Right cardiac atrium (tissue), 5 donors: ENCODE measurements around the gene PIGL. TPM values are rescaled to one million over a fixed set of nuclear protein-coding genes. Genes with fewer than 3 reads are reported as not detected.
A peak's percentile ranks its signal among the peaks of the same experiment; 100 is the strongest.
"Not testable (repeated sequence)": the region's sequence is repeated elsewhere in the genome, so short reads cannot be mapped to it uniquely, and the experiment has no call there.

Experiments used
- ATAC-seq, 2 donors: fragments of 200-7000 bp; cut with Tn5 transposase; one replicate each; pipeline versions ENCODE4 v1.8.0 to v1.9.1; 2020; ENCODE audit warnings: moderate library complexity in 2 of 2, mild to moderate bottlenecking in 1 of 2
- DNase-seq, 3 donors: peaks; one replicate each; pipeline ENCODE4 v3.0.0-alpha.2; 2020
- H3K27ac ChIP-seq: one replicate; pipeline ENCODE4 v1.5.1; 2013; ENCODE audit warnings: mild to moderate bottlenecking, low read length, control low read depth, moderate library complexity
- H3K27me3 ChIP-seq: one replicate; pipeline ENCODE4 v1.6.1; 2013; ENCODE audit not compliant: control insufficient read depth, insufficient read depth
- H3K4me1 ChIP-seq: one replicate; pipeline ENCODE4 v1.6.1; 2013; ENCODE audit warnings: low read length; ENCODE audit not compliant: control insufficient read depth, insufficient read depth
- H3K4me3 ChIP-seq: one replicate; pipeline ENCODE4 v1.5.1; 2013; ENCODE audit warnings: low read length, control low read depth
- H3K9me3 ChIP-seq: one replicate; pipeline ENCODE4 v1.6.1; 2013; ENCODE audit warnings: low read length; ENCODE audit not compliant: control insufficient read depth
- WGBS: extraction: QIAGEN DNeasy Blood & Tissue Kit; methylation state at CpG from one replicate; pipeline ENCODE4 v1.1.7; 2013; 5-methylcytosine and 5-hydroxymethylcytosine counted together
- intact Hi-C, 4 donors: fragments of 100-400 bp; cut with DNase I; formaldehyde crosslinking; loops; one replicate each; pipeline versions ENCODE4 v1.11.0 to v1.14.0; 2022 to 2023
- polyA plus RNA-seq: library from polyadenylated mRNA; stranded (reverse); fragments of 200-250 nt; gene quantifications from one replicate; pipeline ENCODE4 v1.2.3, GENCODE V29; 2013
- total RNA-seq, 4 donors: library from RNA; stranded (reverse); fragmentation: NEBNext Ultra II Directional; extraction: Animal tissue kit (Norgen Biotek cat#: 25700); gene quantifications; one replicate each; pipeline ENCODE4 v1.2.1, GENCODE V29; 2021
- donor health status: healthy with polysubstance abuse.
- donor health status: DM: no; HTN: yes; CAD: no.
- donor health status: DM: no; HTN: no; CAD: no.
- donor health status: DM: no; HTN: yes; CAD: no; lungs with severe emphysema.
- donor health status: DM: yes; HTN: yes; CAD: no.

The PIGL gene
- total and polyA plus RNA-seq, 5 donors: 9.6 to 16.7 (median 11.6) TPM

- Histone ChIP-seq H3K4me1 (no peaks in the 10 kb centered on the region), H3K9me3 (no peaks in the 10 kb centered on the region), H3K27ac (no peak overlapping the region), H3K27me3 (no peaks in the 10 kb centered on the region), H3K4me3 (no peak overlapping the region)
- DNase-seq: no peak
- 96% methylated on average over 2 of the region's 2 CpGs for WGBS
- ATAC-seq: no peak
- intact Hi-C loops: no loop called here
Measured at GRCh38 chr17:16294560-16294959, 77.5 kb downstream of the PIGL start.

- intact Hi-C loops, H3K4me1 ChIP-seq, H3K4me3 ChIP-seq, H3K27me3 ChIP-seq, ATAC-seq, H3K27ac ChIP-seq, DNase-seq, H3K9me3 ChIP-seq: not testable (repeated sequence)
- WGBS: 97% methylated on average over 3 of the region's 3 CpGs
Measured at GRCh38 chr17:16296072-16296471, 79.1 kb downstream of the PIGL start.

GRCh38 chr17:16297367-16298139 lies 80.5 kb downstream of the PIGL start:
- Histone ChIP-seq H3K4me1 (no peaks in the 10 kb centered on the region), H3K4me3 (no peak overlapping the region), H3K9me3 (no peaks in the 10 kb centered on the region), H3K27ac (no peak overlapping the region), H3K27me3 (no peaks in the 10 kb centered on the region)
- intact Hi-C loops: no loop called here
- ATAC-seq (no peak), DNase-seq (no peak)
- 78% methylated on average over 11 of the region's 11 CpGs for WGBS

GRCh38 chr17:16298140-16298662 lies 81.2 kb downstream of the PIGL start:
- intact Hi-C loops: no loop called here
- no peak overlapping the region for H3K27ac ChIP-seq
- WGBS: 81% methylated on average over 1 of the region's 1 CpG
- DNase-seq (no peak), ATAC-seq (no peak)
- no peaks in the 10 kb centered on the region for H3K27me3 ChIP-seq
- H3K4me1 ChIP-seq: no peaks in the 10 kb centered on the region
- no peaks in the 10 kb centered on the region for H3K9me3 ChIP-seq
- H3K4me3 ChIP-seq: no peak overlapping the region

- ATAC-seq (no peak), DNase-seq (no peak)
- H3K4me3 ChIP-seq: no peak overlapping the region
- H3K9me3 ChIP-seq: no peaks in the 10 kb centered on the region
- intact Hi-C loops: no loop called here
- H3K27ac ChIP-seq: no peak overlapping the region
- no peaks in the 10 kb centered on the region for H3K27me3 ChIP-seq
- 91% methylated on average over 3 of the region's 3 CpGs for WGBS
- H3K4me1 ChIP-seq: no peaks in the 10 kb centered on the region
Measured at GRCh38 chr17:16300554-16300953, 83.5 kb downstream of the PIGL start.

- intact Hi-C loops: no loop called here
- no peaks in the 10 kb centered on the region for H3K4me1 ChIP-seq
- no peak for DNase-seq
- H3K9me3 ChIP-seq: no peaks in the 10 kb centered on the region
- no peak overlapping the region for H3K4me3 ChIP-seq
- no peak for ATAC-seq
- no peak overlapping the region for H3K27ac ChIP-seq
- WGBS: 93% methylated on average over 13 of the region's 13 CpGs
- H3K27me3 ChIP-seq: no peaks in the 10 kb centered on the region
Measured at GRCh38 chr17:16301963-16302855, 85.2 kb downstream of the PIGL start.

GRCh38 chr17:16302856-16303255 lies 85.8 kb downstream of the PIGL start:
- no peak for DNase-seq
- no peak for ATAC-seq
- Histone ChIP-seq H3K27me3 (no peaks in the 10 kb centered on the region), H3K27ac (no peak overlapping the region), H3K9me3 (no peaks in the 10 kb centered on the region), H3K4me3 (no peak overlapping the region), H3K4me1 (no peaks in the 10 kb centered on the region)
- intact Hi-C loops: no loop called here
- 89% methylated on average over 4 of the region's 4 CpGs for WGBS

GRCh38 chr17:16304830-16305229 lies 87.8 kb downstream of the PIGL start:
- no peaks in the 10 kb centered on the region for H3K4me1 ChIP-seq
- intact Hi-C loops: no loop called here
- 67% methylated on average over 3 of the region's 3 CpGs for WGBS
- no peak for ATAC-seq
- H3K27me3 ChIP-seq: no peaks in the 10 kb centered on the region
- no peak overlapping the region for H3K27ac ChIP-seq
- no peaks in the 10 kb centered on the region for H3K9me3 ChIP-seq
- DNase-seq: no peak
- H3K4me3 ChIP-seq: no peak overlapping the region

- H3K27me3 ChIP-seq: no peaks in the 10 kb centered on the region
- H3K27ac ChIP-seq: no peak overlapping the region
- no peaks in the 10 kb centered on the region for H3K4me1 ChIP-seq
- DNase-seq (no peak), ATAC-seq (no peak)
- intact Hi-C loops: no loop called here
- no peak overlapping the region for H3K4me3 ChIP-seq
- H3K9me3 ChIP-seq: no peaks in the 10 kb centered on the region
- WGBS: 88% methylated on average over 8 of the region's 8 CpGs
Measured at GRCh38 chr17:16306211-16306610, 89.2 kb downstream of the PIGL start.

- H3K27ac ChIP-seq, H3K4me1 ChIP-seq, H3K27me3 ChIP-seq, H3K4me3 ChIP-seq, intact Hi-C loops, ATAC-seq, H3K9me3 ChIP-seq: not testable (repeated sequence)
- peak in 1 of 3 donors; percentile 42 for DNase-seq
- WGBS: 95% methylated on average over 34 of the region's 34 CpGs
Measured at GRCh38 chr17:16312061-16312460, 95.1 kb downstream of the PIGL start.
